DMS53 treated with DMSO at 0.1 percent for 48 hours (cell line): ENCODE measurements around the gene TTC31.
"Not testable (repeated sequence)": the region's sequence is repeated elsewhere in the genome, so short reads cannot be mapped to it uniquely, and the experiment has no call there.

Source experiments
- DNase-seq: peaks from one replicate; lab custom pipeline; 2025; ENCODE audit not compliant: unreplicated experiment; lab: John Stamatoyannopoulos, UW

TTC31 gene

GRCh38 chr2:74483675-74484164 is 839 bp downstream of the TTC31 start:
- DNase-seq = not testable (repeated sequence)

GRCh38 chr2:74486141-74486540 is 3.3 kb downstream of the TTC31 start:
- DNase-seq = no peak

GRCh38 chr2:74488643-74489481 is 6.0 kb downstream of the TTC31 start:
- no peak for DNase-seq

GRCh38 chr2:74489906-74490305 is 7.0 kb downstream of the TTC31 start:
- DNase-seq = no peak

- DNase-seq = no peak
Observed at GRCh38 chr2:74491648-74492544, 9.0 kb downstream of the TTC31 start.

GRCh38 chr2:74493546-74493945 is 10.7 kb downstream of the TTC31 start:
- DNase-seq = no peak

- no peak for DNase-seq
Observed at GRCh38 chr2:74495440-74495839, 12.6 kb downstream of the TTC31 start.

- no peak for DNase-seq
Observed at GRCh38 chr2:74496997-74497776, 14.3 kb downstream of the TTC31 start.

GRCh38 chr2:74497777-74498499 is 15.1 kb downstream of the TTC31 start:
- peak; percentile 59 for DNase-seq

GRCh38 chr2:74498500-74499266 is 15.8 kb downstream of the TTC31 start:
- no peak for DNase-seq

GRCh38 chr2:74499267-74499939 is 16.5 kb downstream of the TTC31 start, which contains the start of gene LBX2:
LBX2 (minus strand) TSS chr2:74499603; CDS start chr2:74499537, 66 bp downstream.
- no peak for DNase-seq

GRCh38 chr2:74499940-74500577 is 17.2 kb downstream of the TTC31 start:
- no peak for DNase-seq

- no peak for DNase-seq
Observed at GRCh38 chr2:74500578-74500946, 17.7 kb downstream of the TTC31 start.

- DNase-seq = no peak
Observed at GRCh38 chr2:74501335-74502071, 18.6 kb downstream of the TTC31 start.

- peak; percentile 23 for DNase-seq
Observed at GRCh38 chr2:74502147-74502719, 19.4 kb downstream of the TTC31 start.

- peak; percentile 37 for DNase-seq
Observed at GRCh38 chr2:74502720-74503505, 20.0 kb downstream of the TTC31 start.
